H1 (cell line): Measurements from ENCODE around the gene PLXDC2. TPM values are rescaled to one million over a fixed set of nuclear protein-coding genes. Genes with fewer than 3 reads are reported as not detected.

ENCODE experiments used
- NRF1 ChIP-seq: IDR thresholded peaks from 2 replicates; pipeline ENCODE4 v1.6.1; 2011; ENCODE audit warnings: mild to moderate bottlenecking, low read depth, low read length, improper control_type of control experiment
- polyA plus RNA-seq, 7 experiments: library from polyadenylated mRNA; depleted of rRNA in 3 of 7; stranded (reverse) in 5 of 7; unstranded in 2 of 7; fragments of >200 nt in 5 of 7; fragments of 200-250 nt in 2 of 7; gene quantifications; 1 replicate in 5 of 7; 2 replicates in 1 of 7; 4 replicates in 1 of 7; pipeline versions ENCODE4 v1.2.1 to v1.2.3, GENCODE V29; 2011 to 2013; ENCODE audit warnings: missing spikeins in 2 of 7, mixed read lengths in 2 of 7
- total RNA-seq: library from RNA; stranded (reverse); fragmentation: NEBNext Ultra II Directional; extraction: Animal tissue kit (Norgen Biotek cat#: 25700); gene quantifications from 2 replicates; pipeline ENCODE4 v1.2.1, GENCODE V29; 2021

PLXDC2 gene
- total and polyA plus RNA-seq, 2 of the 8 experiments (the other 6 are each of a cell fraction or from before 2014, with no cell fraction given) = 23.0 to 40.5 TPM

- no peak for TF ChIP-seq NRF1
- TF ChIP-seq, all 59 proteins: peak for 0
These were observed 460.1 kb downstream of the PLXDC2 start (continued) for GRCh38 chr10:20276127-20276979.
